ENCODE results near the gene SNRPE.
"Not testable (repeated sequence)": the region's sequence is repeated elsewhere in the genome, so short reads cannot be mapped to it uniquely, and the experiment has no call there.

SNRPE gene

DNA sequence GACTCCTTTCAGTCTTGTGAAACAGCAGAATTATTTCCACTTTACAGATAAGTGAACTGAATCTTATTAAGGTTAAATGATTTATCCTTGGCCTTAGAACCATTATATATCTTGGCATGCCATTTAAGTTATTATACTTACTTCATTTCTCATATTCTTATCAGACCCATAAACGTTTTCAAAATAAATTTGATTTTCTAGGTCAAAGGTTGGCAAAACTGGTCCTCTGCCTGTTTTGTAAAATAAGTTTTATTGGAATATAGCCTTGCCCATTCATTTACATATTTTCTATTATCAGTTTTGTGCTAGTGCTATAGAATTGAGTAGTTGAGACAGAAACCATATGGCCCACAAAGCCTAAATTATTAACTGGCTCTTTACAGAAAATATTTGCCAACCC is 32.9 kb upstream of the SNRPE start:
- TF ChIP-seq EZH2phosphoT487 (IDR thresholded peaks at IDR 0.05; ENCODE audit: low read length) (no peak), EZH2 (optimal IDR thresholded peaks at IDR 0.05; ENCODE audit: low read depth, low read length) (no peak)
- TF ChIP-seq, protein P1, sequence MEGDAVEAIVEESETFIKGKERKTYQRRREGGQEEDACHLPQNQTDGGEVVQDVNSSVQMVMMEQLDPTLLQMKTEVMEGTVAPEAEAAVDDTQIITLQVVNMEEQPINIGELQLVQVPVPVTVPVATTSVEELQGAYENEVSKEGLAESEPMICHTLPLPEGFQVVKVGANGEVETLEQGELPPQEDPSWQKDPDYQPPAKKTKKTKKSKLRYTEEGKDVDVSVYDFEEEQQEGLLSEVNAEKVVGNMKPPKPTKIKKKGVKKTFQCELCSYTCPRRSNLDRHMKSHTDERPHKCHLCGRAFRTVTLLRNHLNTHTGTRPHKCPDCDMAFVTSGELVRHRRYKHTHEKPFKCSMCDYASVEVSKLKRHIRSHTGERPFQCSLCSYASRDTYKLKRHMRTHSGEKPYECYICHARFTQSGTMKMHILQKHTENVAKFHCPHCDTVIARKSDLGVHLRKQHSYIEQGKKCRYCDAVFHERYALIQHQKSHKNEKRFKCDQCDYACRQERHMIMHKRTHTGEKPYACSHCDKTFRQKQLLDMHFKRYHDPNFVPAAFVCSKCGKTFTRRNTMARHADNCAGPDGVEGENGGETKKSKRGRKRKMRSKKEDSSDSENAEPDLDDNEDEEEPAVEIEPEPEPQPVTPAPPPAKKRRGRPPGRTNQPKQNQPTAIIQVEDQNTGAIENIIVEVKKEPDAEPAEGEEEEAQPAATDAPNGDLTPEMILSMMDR (IDR thresholded peaks at IDR 0.05; ENCODE audit: low read length) = no peak
- no peak overlapping the region for H3K4me3 ChIP-seq (ENCODE audit: low read length)
- peaks cover 17% of the 10 kb centered on the region for H3K4me1 ChIP-seq (ENCODE audit: low read length)
- peaks cover 30% of the 10 kb centered on the region for H3K36me3 ChIP-seq (replicated peaks; ENCODE audit: insufficient read depth, low read length)
- no peak for DNase-seq
- H3K27ac ChIP-seq (ENCODE audit: low read length) = peak overlapping the region; percentile 53; the same call in 1 of the 2 replicates
- peaks cover 9% of the 10 kb centered on the region for H3F3A ChIP-seq (ENCODE audit: insufficient read depth, low read length)
- H3K27me3 ChIP-seq (replicated peaks; ENCODE audit: insufficient read depth, low read length) = no peaks in the 10 kb centered on the region
- H3K9me2 ChIP-seq (replicated peaks; ENCODE audit: insufficient read depth, low read length) = no peaks in the 10 kb centered on the region
- no peak overlapping the region for H3K9ac ChIP-seq (ENCODE audit: low read length)
- peaks cover 46% of the 10 kb centered on the region for H3K79me2 ChIP-seq (ENCODE audit: low read length)
- no peaks in the 10 kb centered on the region for H3K9me3 ChIP-seq (replicated peaks; ENCODE audit: insufficient read depth, low read length)
- no peak overlapping the region for H2AFZ ChIP-seq (ENCODE audit: low read length)
- H4K20me1 ChIP-seq (ENCODE audit: insufficient read depth, low read length) = no peaks in the 10 kb centered on the region; the same call in 1 of the 2 replicates
- peak overlapping the region; percentile 1; the same call in 1 of the 2 replicates for H3K4me2 ChIP-seq (ENCODE audit: low read depth, low read length)

DNA sequence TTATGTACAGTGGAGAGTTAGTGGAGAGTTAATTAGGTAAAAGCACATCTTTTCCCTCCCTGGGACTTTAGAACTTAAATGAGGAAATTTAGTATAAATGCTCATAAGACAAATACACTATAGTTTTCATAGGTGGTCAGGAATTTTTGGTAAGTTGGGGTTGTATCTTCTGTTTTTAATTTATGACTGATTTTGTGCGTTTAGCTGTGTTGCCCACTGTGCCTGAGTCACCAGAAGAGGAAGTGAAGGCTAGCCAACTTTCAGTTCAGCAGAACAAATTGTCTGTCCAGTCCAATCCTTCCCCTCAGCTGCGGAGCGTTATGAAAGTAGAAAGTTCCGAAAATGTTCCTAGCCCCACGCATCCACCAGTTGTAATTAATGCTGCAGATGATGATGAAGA is 32.2 kb upstream of the SNRPE start:
- not testable (repeated sequence) for H3K27me3 ChIP-seq (replicated peaks; ENCODE audit: insufficient read depth, low read length); H3K9ac ChIP-seq (ENCODE audit: low read length); H3K9me3 ChIP-seq (replicated peaks; ENCODE audit: insufficient read depth, low read length); H2AFZ ChIP-seq (ENCODE audit: low read length); H3F3A ChIP-seq (ENCODE audit: insufficient read depth, low read length); DNase-seq; H3K9me2 ChIP-seq (replicated peaks; ENCODE audit: insufficient read depth, low read length); H4K20me1 ChIP-seq (ENCODE audit: insufficient read depth, low read length); H3K4me3 ChIP-seq (ENCODE audit: low read length)
- Histone ChIP-seq H3K4me1 (ENCODE audit: low read length) (peaks cover 17% of the 10 kb centered on the region), H3K79me2 (ENCODE audit: low read length) (peaks cover 39% of the 10 kb centered on the region), H3K36me3 (replicated peaks; ENCODE audit: insufficient read depth, low read length) (peaks cover 37% of the 10 kb centered on the region), H3K4me2 (ENCODE audit: low read depth, low read length) (peak overlapping the region; percentile 1; the same call in 1 of the 2 replicates), H3K27ac (ENCODE audit: low read length) (peak overlapping the region; percentile 53; the same call in 1 of the 2 replicates)

DNA sequence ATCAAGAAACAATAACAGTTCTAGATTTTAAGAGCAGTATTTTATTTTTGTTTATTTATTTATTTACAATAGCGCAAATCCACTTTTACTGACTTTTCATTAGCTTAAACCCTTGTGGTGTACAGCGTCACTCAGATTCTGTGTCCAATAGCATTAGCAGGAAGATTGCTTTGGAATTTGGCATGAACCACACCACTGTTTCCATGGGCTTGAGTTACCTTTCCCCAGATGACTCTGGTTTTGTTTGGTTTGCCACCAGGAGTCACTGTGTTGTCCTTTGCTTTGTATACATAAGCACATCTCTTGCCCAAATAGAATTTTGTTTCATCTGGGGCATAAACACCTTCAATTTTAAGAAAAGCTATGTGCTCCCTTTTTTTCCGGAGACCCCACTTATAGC is 25.9 kb upstream of the SNRPE start:
- Histone ChIP-seq H3K27me3 (replicated peaks; ENCODE audit: insufficient read depth, low read length) (no peaks in the 10 kb centered on the region), H3K27ac (ENCODE audit: low read length) (no peak overlapping the region), H3K79me2 (ENCODE audit: low read length) (peaks cover 5% of the 10 kb centered on the region; the same call in 1 of the 2 replicates), H3K9me3 (replicated peaks; ENCODE audit: insufficient read depth, low read length) (no peaks in the 10 kb centered on the region), H3F3A (ENCODE audit: insufficient read depth, low read length) (no peaks in the 10 kb centered on the region), H3K9ac (ENCODE audit: low read length) (no peak overlapping the region), H4K20me1 (ENCODE audit: insufficient read depth, low read length) (no peaks in the 10 kb centered on the region; the same call in 1 of the 2 replicates), H3K9me2 (replicated peaks; ENCODE audit: insufficient read depth, low read length) (no peaks in the 10 kb centered on the region), H3K4me3 (ENCODE audit: low read length) (no peak overlapping the region), H2AFZ (ENCODE audit: low read length) (no peak overlapping the region), H3K36me3 (replicated peaks; ENCODE audit: insufficient read depth, low read length) (peaks cover 28% of the 10 kb centered on the region), H3K4me1 (ENCODE audit: low read length) (no peaks in the 10 kb centered on the region), H3K4me2 (ENCODE audit: low read depth, low read length) (no peak overlapping the region)
- DNase-seq = no peak
- TF ChIP-seq, protein P1 (IDR thresholded peaks at IDR 0.05; ENCODE audit: low read length) = peak; percentile 7; the same call in 1 of the 2 replicates
- TF ChIP-seq EZH2phosphoT487 (IDR thresholded peaks at IDR 0.05; ENCODE audit: low read length) = no peak

DNA sequence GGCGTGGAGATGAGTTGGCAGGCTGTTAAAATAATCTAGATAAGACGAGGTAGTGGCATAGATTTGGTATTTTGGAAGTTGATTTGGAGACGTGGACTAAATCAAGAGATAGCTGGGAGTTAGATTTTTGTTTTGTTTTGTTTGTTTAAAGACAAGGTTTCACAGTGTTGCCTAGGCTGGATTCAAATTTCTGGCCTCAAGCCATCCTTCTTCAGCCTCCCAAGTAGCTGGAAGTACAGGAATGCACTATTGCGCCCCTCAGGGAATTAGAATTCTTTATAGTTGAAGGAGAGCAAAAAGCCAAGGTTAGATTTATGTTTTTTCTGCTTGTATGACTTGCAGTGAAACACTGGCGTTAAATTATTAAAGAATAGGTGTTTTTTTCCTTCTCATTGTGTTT is 22.3 kb upstream of the SNRPE start:
- no peak overlapping the region for H3K27ac ChIP-seq (ENCODE audit: low read length)
- DNase-seq = no peak

More for the DNA sequence above, 22.3 kb upstream of the SNRPE start:
- H3K9ac ChIP-seq (ENCODE audit: low read length) = no peak overlapping the region
- peaks cover 5% of the 10 kb centered on the region; the same call in 1 of the 2 replicates for H3K79me2 ChIP-seq (ENCODE audit: low read length)
- H3K36me3 ChIP-seq (replicated peaks; ENCODE audit: insufficient read depth, low read length) = peaks cover 16% of the 10 kb centered on the region; the same call in 1 of the 2 replicates
- no peaks in the 10 kb centered on the region for H3K4me1 ChIP-seq (ENCODE audit: low read length)
- TF ChIP-seq EZH2phosphoT487 (IDR thresholded peaks at IDR 0.05; ENCODE audit: low read length) = no peak
- no peak for TF ChIP-seq EZH2 (optimal IDR thresholded peaks at IDR 0.05; ENCODE audit: low read depth, low read length)
- TF ChIP-seq, protein P1 (IDR thresholded peaks at IDR 0.05; ENCODE audit: low read length) = no peak
- H3K27me3 ChIP-seq (replicated peaks; ENCODE audit: insufficient read depth, low read length) = no peaks in the 10 kb centered on the region
- H3F3A ChIP-seq (ENCODE audit: insufficient read depth, low read length) = no peaks in the 10 kb centered on the region
- H3K9me3 ChIP-seq (replicated peaks; ENCODE audit: insufficient read depth, low read length) = no peaks in the 10 kb centered on the region
- H4K20me1 ChIP-seq (ENCODE audit: insufficient read depth, low read length) = no peaks in the 10 kb centered on the region
- H3K4me3 ChIP-seq (ENCODE audit: low read length) = no peak overlapping the region
- H3K4me2 ChIP-seq (ENCODE audit: low read depth, low read length) = no peak overlapping the region
- H2AFZ ChIP-seq (ENCODE audit: low read length) = no peak overlapping the region
- H3K9me2 ChIP-seq (replicated peaks; ENCODE audit: insufficient read depth, low read length) = no peaks in the 10 kb centered on the region

Measured in MM.1S (cell line).